ENCODE results near the gene NBEAL2. TPM values are rescaled to one million over a fixed set of nuclear protein-coding genes. Genes with fewer than 3 reads are reported as not detected.

NBEAL2 gene
- total and polyA plus RNA-seq, 2 of the 8 experiments (the other 6 are each of a cell fraction or from before 2014, with no cell fraction given), result 27.3 to 46.9 TPM

- no peak overlapping the region for H2AFZ ChIP-seq (ENCODE audit: low read length)
- H3K9me3 ChIP-seq (ENCODE audit: insufficient read depth in 2 of 2, low read depth in 1 of 2, low read length in 1 of 2), result no peaks in the 10 kb centered on the region
- no peak overlapping the region for H3K27ac ChIP-seq (ENCODE audit: low read depth, low read length)
- no peak overlapping the region for H2BK15ac ChIP-seq (ENCODE audit: low read length)
- no peak overlapping the region for H3K18ac ChIP-seq (ENCODE audit: extremely low read depth, low read length)
- H4K8ac ChIP-seq (ENCODE audit: extremely low read depth, insufficient read depth, low read length), result no peak overlapping the region
- H3K36me3 ChIP-seq (ENCODE audit: control insufficient read depth in 2 of 4, insufficient read depth in 4 of 4, low read length in 3 of 4), result peaks cover 0 to 16% (median 3%) of the 10 kb centered on the region in 4 experiments; a peak in 4 of 8 replicates
- H3K79me2 ChIP-seq (ENCODE audit: control insufficient read depth in 1 of 2, insufficient read depth in 2 of 2, low read length in 2 of 2), result peaks cover 0 to 3% of the 10 kb centered on the region in 2 experiments; a peak in 1 of 4 replicates
- H3K23ac ChIP-seq (ENCODE audit: insufficient read length), result no peak overlapping the region
- no peak overlapping the region for H3K4me2 ChIP-seq (ENCODE audit: insufficient read depth in 1 of 2, low read depth in 2 of 2, low read length in 2 of 2)
- H2BK12ac ChIP-seq (ENCODE audit: low read depth, low read length), result no peak overlapping the region
- DNase-seq (ENCODE audit: low read depth in 1 of 2, low spot score in 2 of 2) (no peak), FAIRE-seq (no peak)
- no peak overlapping the region for H3K14ac ChIP-seq (ENCODE audit: insufficient read length)
- CTCF ChIA-PET (ENCODE audit: partially characterized antibody), result no interaction called here
- H2BK5ac ChIP-seq (ENCODE audit: low read depth, low read length), result no peak overlapping the region
- POLR2A ChIA-PET (ENCODE audit: partially characterized antibody), result interaction anchor here (1.6 kb wide), 1 partner anchor 38 kb away, joined by 3 read pairs; no protein-coding TSS in a partner anchor
- no peak overlapping the region for H3K9ac ChIP-seq (replicated peaks in 1 of 4; ENCODE audit: extremely low read depth in 1 of 4, low read depth in 3 of 4, low read length in 3 of 4)
- H2BK120ac ChIP-seq (replicated peaks; ENCODE audit: low read depth, low read length), result no peak overlapping the region
- no peaks in the 10 kb centered on the region for H4K20me1 ChIP-seq (replicated peaks in 1 of 2; ENCODE audit: control insufficient read depth in 1 of 2, insufficient read depth in 2 of 2, low read length in 2 of 2)
- H3K23me2 ChIP-seq (ENCODE audit: low read depth, low read length), result no peaks in the 10 kb centered on the region
- H3K4ac ChIP-seq (replicated peaks; ENCODE audit: insufficient read length, low read depth, low read length), result no peak overlapping the region
- H3K56ac ChIP-seq (replicated peaks; ENCODE audit: insufficient read length, low read depth, low read length), result no peak overlapping the region
- H3K4me3 ChIP-seq (ENCODE audit: extremely low read depth in 1 of 4, insufficient read depth in 2 of 4, low read depth in 3 of 4, low read length in 4 of 4), result no peak overlapping the region
- no peak overlapping the region for H2AK5ac ChIP-seq (ENCODE audit: low read depth, low read length)
- H3K27me3 ChIP-seq (replicated peaks in 1 of 4; ENCODE audit: control insufficient read depth in 3 of 4, extremely low read depth in 1 of 4, insufficient read depth in 3 of 4, low read length in 3 of 4), result no peaks in the 10 kb centered on the region
- no peak overlapping the region for H2BK20ac ChIP-seq (ENCODE audit: low read length)
- no peaks in the 10 kb centered on the region for H3K4me1 ChIP-seq (replicated peaks in 1 of 4; ENCODE audit: control insufficient read depth in 3 of 4, insufficient read depth in 4 of 4, low read length in 3 of 4)
- H3K79me1 ChIP-seq (ENCODE audit: low read depth, low read length), result peaks cover 3% of the 10 kb centered on the region
- H4K5ac ChIP-seq (ENCODE audit: insufficient read length, low read depth, low read length), result no peak overlapping the region
- H4K91ac ChIP-seq (replicated peaks; ENCODE audit: insufficient read length, low read length), result no peak overlapping the region
- TF ChIP-seq CBX8 (IDR thresholded peaks at IDR 0.05; ENCODE audit: borderline replicate concordance, low read depth, low read length), result no peak
- TF ChIP-seq, protein P1, sequence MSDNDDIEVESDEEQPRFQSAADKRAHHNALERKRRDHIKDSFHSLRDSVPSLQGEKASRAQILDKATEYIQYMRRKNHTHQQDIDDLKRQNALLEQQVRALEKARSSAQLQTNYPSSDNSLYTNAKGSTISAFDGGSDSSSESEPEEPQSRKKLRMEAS (IDR thresholded peaks at IDR 0.05), result no peak
- TF ChIP-seq SIX5 (IDR thresholded peaks at IDR 0.05; ENCODE audit: low read depth, low read length), result no peak
- no peak for TF ChIP-seq USF2 (IDR thresholded peaks at IDR 0.05; ENCODE audit: low read length)
- TF ChIP-seq JUND (IDR thresholded peaks at IDR 0.05; ENCODE audit: low read length), result no peak
- TF ChIP-seq EGR1 (IDR thresholded peaks at IDR 0.05; ENCODE audit: borderline replicate concordance, low read depth, low read length), result no peak
- TF ChIP-seq CHD1 (IDR thresholded peaks at IDR 0.05; ENCODE audit: low read depth, low read length), result no peak
- no peak for TF ChIP-seq KDM5A (IDR thresholded peaks at IDR 0.05; ENCODE audit: low read length)
- TF ChIP-seq SP4 (IDR thresholded peaks at IDR 0.05; ENCODE audit: low read length), result no peak
- TF ChIP-seq HDAC6 (IDR thresholded peaks at IDR 0.05; ENCODE audit: low read depth, low read length), result no peak
- TF ChIP-seq SAP30 (IDR thresholded peaks at IDR 0.05; ENCODE audit: insufficient read depth, insufficient replicate concordance, low read length), result no peak
- no peak for TF ChIP-seq POLR2AphosphoS5 (IDR thresholded peaks at IDR 0.05; ENCODE audit: low read depth, low read length)
- TF ChIP-seq RAD21 (IDR thresholded peaks at IDR 0.05 in 1 of 2, conservative IDR thresholded peaks at IDR 0.05 in 1 of 2; ENCODE audit: low read depth in 2 of 2, low read length in 2 of 2), result no peak
- no peak for TF ChIP-seq MAFK (IDR thresholded peaks at IDR 0.05; ENCODE audit: low read depth, low read length)
- TF ChIP-seq PHF8 (conservative IDR thresholded peaks at IDR 0.05; ENCODE audit: low read depth, low read length), result no peak
Observed at GRCh38 chr3:47047673-47048072, 68.2 kb downstream of the NBEAL2 start.
